Ecto neural progenitor cell (in vitro differentiated cells): ENCODE data around the gene DNAJB5.
"Not testable (repeated sequence)": the region's sequence is repeated elsewhere in the genome, so short reads cannot be mapped to it uniquely, and the experiment has no call there.

Experiments used
- DNase-seq: peaks from one replicate; pipeline ENCODE4 v3.0.0-alpha.2; 2018; ENCODE audit warnings: low spot score

The DNAJB5 gene

GRCh38 chr9:34989003-34989945, at the start of gene DNAJB5:
TSS of gene DNAJB5 (plus strand) at chr9:34989745. CDS start at chr9:34990631, 886 bp downstream.
- DNase-seq, result peak; percentile 99

DNA sequence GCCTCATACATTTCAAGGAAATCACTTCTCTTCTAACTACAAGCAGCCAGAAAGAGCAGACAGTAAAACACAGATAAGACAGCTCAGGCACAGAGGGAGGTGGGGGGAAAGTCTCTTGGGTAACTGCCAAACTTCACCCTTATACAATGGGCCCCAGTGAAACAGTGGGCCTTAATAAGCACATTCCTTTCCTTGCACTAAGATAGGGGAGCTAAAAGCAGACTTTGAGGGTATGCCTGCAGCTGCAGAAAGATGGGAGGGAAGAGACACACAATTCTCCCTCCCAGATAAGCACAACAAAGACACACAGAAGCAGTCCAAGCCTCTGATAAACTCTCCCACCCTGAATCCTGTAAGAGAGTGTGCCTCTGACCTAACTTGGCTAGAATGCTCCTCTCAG, 49.6 kb upstream of the DNAJB5 start:
- not testable (repeated sequence) for DNase-seq

DNA sequence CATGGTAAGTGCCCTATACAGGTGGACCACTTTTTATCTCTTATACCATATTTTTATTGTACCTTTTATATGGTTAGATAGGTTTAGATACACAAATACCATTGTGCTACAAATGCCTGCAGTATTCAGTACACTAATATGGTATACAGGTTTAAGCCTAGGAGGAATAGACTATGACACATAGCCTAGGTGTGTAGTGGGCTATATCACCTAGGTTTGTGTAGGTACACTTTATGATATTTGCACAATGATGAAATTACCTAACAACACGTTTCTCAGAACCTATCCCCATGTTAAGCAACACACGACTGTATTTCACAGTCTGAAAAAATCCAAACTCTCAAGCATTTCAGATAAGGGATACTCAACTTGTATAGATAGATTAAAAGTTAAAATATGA, 41.1 kb upstream of the DNAJB5 start:
- DNase-seq, result no peak

GRCh38 chr9:34954225-34954624, 35.3 kb upstream of the DNAJB5 start:
- DNase-seq, result no peak

DNA sequence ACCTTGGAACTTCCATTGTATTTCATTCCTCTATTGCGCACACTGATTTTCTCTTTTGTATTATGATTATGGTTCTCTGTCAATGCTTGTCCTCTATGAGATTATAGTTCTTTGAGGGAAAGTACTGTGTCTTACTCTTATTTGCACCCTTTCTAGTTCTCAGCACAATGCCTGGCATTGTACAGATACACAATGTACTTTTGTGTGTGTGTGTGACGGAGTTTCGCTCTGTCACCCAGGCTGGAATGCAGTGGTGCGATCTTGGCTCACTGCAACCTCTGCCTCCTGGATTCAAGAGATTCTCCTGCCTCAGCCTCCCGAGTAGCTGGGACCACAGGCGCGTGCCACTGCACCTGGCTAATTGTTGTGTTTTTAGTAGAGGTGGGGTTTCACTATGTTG, 33.5 kb upstream of the DNAJB5 start:
- DNase-seq, result not testable (repeated sequence)

GRCh38 chr9:34956648-34957047, 32.9 kb upstream of the DNAJB5 start:
- DNase-seq, result no peak

DNA sequence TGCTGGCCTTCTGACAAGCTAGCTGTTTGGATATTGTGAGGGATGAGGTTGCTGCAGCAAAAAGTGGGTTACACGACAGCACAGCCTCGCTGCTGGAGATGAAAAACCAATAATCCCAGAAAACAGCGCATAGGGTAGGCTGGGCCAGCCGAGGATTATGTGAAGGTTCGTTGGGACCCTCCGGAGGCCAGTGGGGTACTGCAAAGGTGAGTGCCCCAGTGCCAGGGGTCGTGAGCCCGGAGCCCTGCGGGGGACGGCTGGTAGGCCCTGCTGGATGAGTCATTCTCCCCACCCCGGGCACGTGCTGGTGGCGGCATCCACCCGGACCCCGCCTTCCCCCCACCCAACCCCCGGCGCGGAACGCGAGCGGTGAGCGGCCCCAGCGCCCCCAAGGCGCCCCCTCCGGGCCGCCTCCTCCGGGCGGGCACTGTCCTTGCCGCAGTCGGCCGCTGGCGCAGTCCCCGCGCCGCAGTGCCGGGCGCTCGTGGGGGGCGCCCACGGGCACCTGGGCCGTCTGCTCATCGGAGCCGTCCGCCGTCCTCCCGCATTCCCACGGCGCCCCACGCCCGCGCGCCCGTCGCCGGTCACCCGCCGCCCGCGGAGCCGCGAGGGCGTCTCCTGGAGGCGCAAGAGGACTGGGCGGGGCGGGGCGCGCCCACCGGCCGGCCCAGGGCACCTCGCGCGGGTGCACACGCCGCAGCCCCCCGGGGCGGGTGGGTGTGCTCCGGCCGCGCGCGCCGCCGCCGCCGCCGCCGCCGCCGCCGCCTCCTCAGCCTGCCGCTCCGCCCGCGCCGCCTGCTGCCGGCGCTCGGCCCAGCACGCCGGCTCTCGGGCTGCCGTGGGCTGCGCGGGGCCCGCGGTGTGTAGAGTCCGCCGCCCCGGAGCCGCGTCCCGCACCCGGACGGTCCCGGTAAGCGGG, 31.8 kb upstream of the DNAJB5 start, which contains the start of gene PHF24:
PHF24 (plus strand) TSS at position 794 of the 919 bp plus-strand sequence. CDS start 13,014 bp downstream, outside the sequence.
- DNase-seq, result peak; percentile 63

DNA sequence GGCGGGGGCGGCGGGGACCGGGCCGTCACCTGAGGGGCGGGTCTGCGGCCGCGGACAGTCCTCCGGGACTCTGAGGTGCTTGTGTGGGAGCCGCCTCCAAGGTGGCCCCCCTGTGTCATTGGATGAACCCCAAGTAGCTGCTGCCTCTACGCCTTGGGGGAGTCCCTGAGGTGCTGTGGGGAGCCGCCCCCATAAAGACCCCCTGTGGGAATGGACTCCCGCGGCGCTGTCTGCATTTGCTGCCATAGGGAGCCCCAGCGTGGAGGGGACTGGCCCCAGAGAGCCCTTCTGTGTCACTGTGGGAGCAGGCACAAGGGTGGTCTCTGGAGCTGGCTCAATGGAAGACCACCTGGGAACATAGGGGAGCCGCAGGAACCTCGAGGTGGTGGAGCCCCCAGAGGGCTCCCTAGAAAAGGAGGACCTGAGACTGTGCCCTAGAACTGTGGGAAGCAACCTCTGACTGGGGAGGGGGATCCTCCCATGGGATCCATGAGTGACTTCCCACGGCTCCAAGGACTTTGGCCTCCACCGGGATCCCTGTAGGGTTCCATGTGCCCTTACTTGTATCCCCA, 31.0 kb upstream of the DNAJB5 start:
- DNase-seq, result no peak

- DNase-seq, result no peak
Observed at GRCh38 chr9:34959461-34959860, 30.1 kb upstream of the DNAJB5 start.

DNA sequence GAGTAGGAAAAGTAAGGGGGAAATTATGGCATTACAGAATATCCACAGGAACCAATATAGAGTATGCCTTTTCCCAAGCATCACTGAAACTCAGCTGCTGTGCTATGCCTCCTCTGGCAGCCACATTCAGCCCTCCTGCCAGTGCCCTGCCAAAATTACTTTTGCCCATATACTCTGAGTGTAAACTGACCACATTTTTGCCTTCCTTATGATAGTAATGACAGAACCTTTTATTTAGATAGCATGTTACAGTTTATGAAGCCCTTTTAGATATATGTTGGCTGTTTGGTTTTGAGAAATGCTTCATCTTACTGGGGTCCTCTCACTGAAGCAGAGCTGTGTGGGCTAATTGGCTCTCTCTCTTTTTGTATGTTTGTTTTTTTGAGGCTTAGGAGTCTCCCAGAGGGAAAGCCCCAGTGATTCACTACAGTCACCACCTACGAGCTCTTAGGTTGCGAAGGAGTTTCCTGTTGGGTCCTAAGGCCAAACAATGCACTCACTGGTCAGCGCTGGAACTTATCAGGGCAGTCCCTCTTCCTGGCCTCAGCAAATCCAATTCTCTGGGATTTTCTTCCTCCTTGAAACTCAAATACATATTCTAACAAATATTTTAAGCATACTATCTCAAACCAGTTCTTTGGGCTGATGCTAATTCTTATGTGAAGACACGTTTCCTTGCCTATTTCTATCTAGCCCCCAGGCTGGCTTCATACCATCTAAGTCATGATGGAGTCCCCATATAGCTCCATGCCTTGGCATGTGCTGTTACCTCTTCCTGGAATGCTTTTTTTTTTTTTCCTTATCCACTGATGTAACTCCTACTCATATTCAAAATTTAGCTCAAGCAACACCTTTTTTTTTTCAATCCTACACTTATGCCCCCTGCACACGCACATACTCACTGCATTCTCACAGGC, 27.7 kb upstream of the DNAJB5 start:
- DNase-seq, result no peak

GRCh38 chr9:34962546-34962945, 27.0 kb upstream of the DNAJB5 start:
- no peak for DNase-seq

DNA sequence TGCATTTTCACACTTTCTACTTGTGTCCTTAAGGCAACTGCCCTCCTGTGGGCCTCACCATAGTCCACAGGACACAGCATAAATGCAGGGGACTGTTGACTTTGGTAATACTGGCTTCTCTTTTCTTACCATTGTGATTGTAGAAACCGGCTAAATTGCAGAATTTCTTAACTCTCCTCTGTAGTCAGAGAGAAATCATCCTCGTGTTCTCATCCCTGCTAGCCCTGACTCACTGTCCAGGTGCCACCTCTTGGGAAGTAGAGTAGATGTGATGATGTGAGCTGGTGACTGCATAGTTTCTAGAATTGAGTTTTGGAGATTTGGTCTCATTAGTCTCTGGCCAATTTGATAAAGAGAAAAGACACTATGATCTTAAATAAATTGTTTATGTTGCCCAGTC, 26.0 kb upstream of the DNAJB5 start:
- DNase-seq, result no peak

GRCh38 chr9:34964458-34964857, 25.1 kb upstream of the DNAJB5 start:
- no peak for DNase-seq

DNA sequence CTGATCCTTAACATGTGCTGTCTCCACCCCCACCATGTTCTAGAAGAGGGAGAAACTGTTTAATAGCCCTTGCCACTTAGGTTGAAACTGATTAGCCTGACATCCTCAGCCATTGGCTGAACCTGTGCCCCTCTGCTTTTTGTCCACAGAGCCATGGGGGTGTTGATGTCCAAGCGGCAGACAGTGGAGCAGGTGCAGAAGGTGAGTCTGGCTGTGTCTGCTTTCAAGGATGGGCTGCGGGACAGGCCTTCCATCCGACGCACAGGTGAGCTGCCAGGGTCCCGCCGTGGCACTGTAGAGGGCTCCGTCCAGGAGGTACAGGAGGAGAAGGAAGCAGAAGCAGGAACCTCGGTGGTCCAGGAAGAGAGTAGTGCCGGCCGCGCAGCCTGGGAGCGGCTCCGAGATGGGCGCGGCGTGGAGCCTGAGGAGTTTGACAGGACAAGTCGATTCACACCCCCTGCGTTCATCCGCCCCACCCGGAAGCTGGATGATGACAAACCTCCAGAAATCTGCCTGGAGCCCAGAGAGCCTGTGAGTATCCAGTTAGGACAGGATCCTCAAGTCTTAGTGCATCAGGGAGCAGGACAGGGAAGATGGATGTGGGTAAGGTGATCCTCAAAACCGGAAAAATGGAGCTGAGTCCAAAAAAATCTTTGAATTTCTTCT, 18.3 kb upstream of the DNAJB5 start:
- no peak for DNase-seq

GRCh38 chr9:34974664-34975063, 14.9 kb upstream of the DNAJB5 start:
- no peak for DNase-seq

DNA sequence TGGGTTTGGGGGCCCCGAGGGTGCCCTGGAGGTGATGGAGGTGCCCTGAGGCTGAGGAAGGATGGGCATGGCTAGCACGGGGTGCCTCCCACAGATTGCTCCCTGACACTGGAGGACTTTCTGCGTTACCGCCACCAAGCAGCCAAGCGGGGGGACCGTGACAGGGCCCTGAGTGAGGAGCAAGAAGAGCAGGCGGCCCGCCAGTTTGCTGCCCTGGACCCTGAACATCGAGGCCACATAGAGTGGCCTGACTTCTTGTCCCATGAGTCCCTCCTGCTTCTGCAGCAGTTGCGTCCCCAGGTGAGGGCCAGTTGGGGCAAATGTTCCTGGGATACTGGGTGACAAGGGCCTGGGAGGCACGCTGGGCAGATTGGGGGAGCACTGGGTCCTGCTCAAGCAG, 13.1 kb upstream of the DNAJB5 start:
- DNase-seq, result no peak

DNA sequence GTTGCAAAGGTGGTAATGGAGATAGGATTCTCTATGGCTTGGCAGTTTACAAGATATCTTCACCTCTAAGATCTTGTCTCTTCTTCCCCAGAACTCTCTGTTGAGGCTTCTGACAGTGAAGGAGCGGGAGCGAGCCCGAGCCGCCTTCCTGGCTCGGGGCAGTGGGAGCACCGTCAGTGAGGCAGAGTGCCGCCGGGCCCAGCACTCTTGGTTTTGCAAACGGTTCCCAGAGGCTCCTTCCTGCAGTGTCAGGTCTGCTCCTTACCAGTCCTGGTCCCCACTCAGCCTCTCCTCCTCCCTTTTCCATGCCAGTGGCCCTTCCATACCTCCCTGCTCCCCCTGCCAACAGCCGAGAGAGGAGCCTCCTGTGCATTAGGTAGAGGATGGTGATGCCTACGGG, 12.6 kb upstream of the DNAJB5 start:
- no peak for DNase-seq

GRCh38 chr9:34980181-34980761, 9.3 kb upstream of the DNAJB5 start:
- no peak for DNase-seq

- DNase-seq, result no peak
Observed at GRCh38 chr9:34982361-34982760, 7.2 kb upstream of the DNAJB5 start.

- no peak for DNase-seq
Observed at GRCh38 chr9:34983209-34983608, 6.3 kb upstream of the DNAJB5 start.
